K562 (cell line): ENCODE data around the gene PLEKHN1. TPM values are rescaled to one million over a fixed set of nuclear protein-coding genes. Genes with fewer than 3 reads are reported as not detected.

ENCODE experiments used
- CBFA2T3 ChIP-seq: fragments of 450-650 bp; IDR thresholded peaks from 2 replicates; pipeline ENCODE4 v1.6.1; 2017
- CUX1 ChIP-seq: fragments of 200-800 bp; sonication (Bioruptor generic); IDR thresholded peaks from 2 replicates; pipeline ENCODE4 v1.6.1; 2016; ENCODE audit warnings: missing genetic modification characterization, missing compliant biosample characterization
- KAT7 ChIP-seq: sonication (generic); formaldehyde crosslinking; IDR thresholded peaks from 2 replicates; pipeline ENCODE4 v1.8.0; 2022; ENCODE audit warnings: missing genetic modification reagents, mild to moderate bottlenecking, borderline replicate concordance
- MYC ChIP-seq, 2 experiments: fragments of 250-450 bp in 1 of 2; sonication (Bioruptor Pico) in 1 of 2; IDR thresholded peaks; 2 replicates each; pipeline versions ENCODE4 v1.5.1 to v1.6.1; 2012 to 2021; ENCODE audit warnings: low read depth in 2 of 2, borderline replicate concordance in 1 of 2, improper control_type of control experiment in 1 of 2, low read length in 1 of 2, mild to moderate bottlenecking in 1 of 2, moderate library complexity in 1 of 2
- NR2F6 ChIP-seq: fragments of 450-650 bp; formaldehyde crosslinking; IDR thresholded peaks from 2 replicates; pipeline ENCODE4 v1.4.0; 2020; ENCODE audit warnings: mild to moderate bottlenecking
- PHTF2 ChIP-seq: fragments of 250-450 bp; sonication (Bioruptor Pico); IDR thresholded peaks from 2 replicates; pipeline ENCODE4 v1.5.0; 2021; ENCODE audit warnings: mild to moderate bottlenecking
- RBM17 ChIP-seq: fragments of 200-400 bp; formaldehyde crosslinking; IDR thresholded peaks from 2 replicates; pipeline ENCODE4 v1.6.1; 2017; ENCODE audit warnings: low read depth, mild to moderate bottlenecking, low read length, borderline replicate concordance
- SREBF2 ChIP-seq: sonication (generic); formaldehyde crosslinking; IDR thresholded peaks from 2 replicates; pipeline ENCODE4 v1.4.0; 2020; ENCODE audit warnings: mild to moderate bottlenecking, missing genetic modification reagents
- YY1 ChIP-seq, 3 experiments: IDR thresholded peaks; 2 replicates each; pipeline ENCODE4 v1.6.1; 2011; ENCODE audit warnings: low read length in 2 of 3, mild to moderate bottlenecking in 2 of 3, moderate library complexity in 2 of 3, borderline replicate concordance in 1 of 3, control low read depth in 1 of 3, low read depth in 1 of 3; ENCODE audit not compliant: insufficient read depth in 3 of 3, insufficient replicate concordance in 2 of 3, control insufficient read depth in 1 of 3, insufficient read length in 1 of 3; ENCODE audit errors: extremely low read depth in 1 of 3
- ZNF282 ChIP-seq: sonication (generic); formaldehyde crosslinking; IDR thresholded peaks from 2 replicates; pipeline ENCODE4 v1.8.1; 2023; ENCODE audit warnings: missing genetic modification reagents
- polyA plus RNA-seq, 8 experiments: library from polyadenylated mRNA; depleted of rRNA in 4 of 8; stranded (reverse) in 5 of 8; unstranded in 3 of 8; fragments of >200 nt; fragmentation: Nextera tagmentation in 2 of 8; fragmentation: Illumina TruSeq in 1 of 8; extraction: Ambion mirVana in 2 of 8; extraction: Trizol in 1 of 8; gene quantifications; 2 replicates each; pipeline versions ENCODE4 v1.2.1 to v1.2.3, GENCODE V29; 2011 to 2014; ENCODE audit warnings: inconsistent platforms in 1 of 8, missing spikeins in 1 of 8
- total RNA-seq, 7 experiments: library from RNA; depleted of rRNA in 6 of 7; stranded (reverse); fragments of >200 nt in 6 of 7; fragmentation: Illumina TruSeq in 2 of 7; extraction: Trizol in 2 of 7; gene quantifications; 2 replicates each; pipeline versions ENCODE4 v1.2.1 to v1.2.3, GENCODE V29; 2011 to 2021; ENCODE audit warnings: low replicate concordance in 1 of 7

Gene PLEKHN1
- total and polyA plus RNA-seq, 9 of the 15 experiments (the other 6 are each of a cell fraction or from before 2014, with no cell fraction given) = 0.07 to 1.5 (median 0.13) TPM; not detected in 2

DNA sequence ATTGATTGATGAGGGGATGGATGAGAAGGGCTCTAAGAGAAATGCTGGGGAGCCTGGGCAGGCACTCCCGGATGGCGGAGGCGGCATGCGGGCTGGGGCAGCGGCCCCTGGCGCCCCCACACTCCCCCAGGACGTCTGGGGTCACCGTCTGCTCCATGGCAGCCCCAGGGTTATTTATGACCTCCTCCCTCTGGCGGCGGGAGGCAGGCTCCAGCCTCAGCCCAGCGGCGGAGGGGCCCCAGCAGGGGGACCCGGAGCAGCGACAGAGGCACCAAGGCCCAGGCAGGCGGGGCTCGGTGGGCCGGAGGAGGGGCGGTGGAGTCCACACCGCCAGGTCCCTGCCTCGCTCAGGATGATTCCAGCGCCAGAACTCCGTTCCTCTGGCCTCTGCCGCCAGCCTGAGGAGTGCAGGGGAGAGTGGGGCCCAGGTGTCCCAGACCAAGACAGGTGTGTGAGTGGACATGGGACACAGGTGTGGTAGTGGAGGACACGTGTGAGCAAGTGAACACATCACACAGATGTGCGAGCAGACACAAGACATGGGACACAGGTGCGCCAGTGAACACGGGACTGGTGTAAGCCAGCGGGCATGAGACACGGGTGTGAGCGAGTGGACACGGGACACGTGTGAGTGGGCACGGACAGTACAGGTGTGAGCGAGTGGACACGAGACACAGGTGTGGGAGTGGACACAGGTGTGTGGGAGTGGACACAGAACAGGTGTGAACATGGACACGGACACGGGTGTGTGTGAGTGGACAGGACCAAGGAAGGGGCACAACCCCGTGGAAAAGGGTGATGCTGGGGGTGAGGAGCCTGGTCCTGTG lies 45.1 kb upstream of the PLEKHN1 start (continued):
- TF ChIP-seq CUX1 (CRISPR knock-in tag) = no peak
- TF ChIP-seq MYC (IDR thresholded peaks at IDR 0.05; ENCODE audit: low read depth, low read length) = peak; percentile 50; the same call in 1 of the 2 replicates
- no peak for TF ChIP-seq MYC (CRISPR knock-in tag; IDR thresholded peaks at IDR 0.05; ENCODE audit: borderline replicate concordance, low read depth)
- TF ChIP-seq KAT7 (CRISPR knock-in tag) = no peak
- TF ChIP-seq SREBF2 (CRISPR knock-in tag) = no peak
- TF ChIP-seq CBFA2T3 = peak; percentile 35
- no peak for TF ChIP-seq NR2F6 (CRISPR knock-in tag)
- no peak for TF ChIP-seq RBM17
- no peak for TF ChIP-seq ZNF282 (CRISPR knock-in tag)
- TF ChIP-seq PHTF2 = no peak
- peak in 2 of 3 experiments; percentile 38 to 71 for TF ChIP-seq YY1 (IDR thresholded peaks at IDR 0.05; ENCODE audit: borderline replicate concordance in 1 of 3, control insufficient read depth in 1 of 3, extremely low read depth in 1 of 3, insufficient read depth in 3 of 3, insufficient read length in 1 of 3, insufficient replicate concordance in 2 of 3, low read depth in 1 of 3, low read length in 2 of 3)
